HG03571 (cell line): Measurements from ENCODE around the gene ITGB5.

ENCODE experiments used
- ATAC-seq: cut with Tn5 transposase; IDR thresholded peaks from one replicate; pipeline ENCODE4 v1.9.1; 2021; ENCODE audit not compliant: unreplicated experiment

The ITGB5 gene, protein sequence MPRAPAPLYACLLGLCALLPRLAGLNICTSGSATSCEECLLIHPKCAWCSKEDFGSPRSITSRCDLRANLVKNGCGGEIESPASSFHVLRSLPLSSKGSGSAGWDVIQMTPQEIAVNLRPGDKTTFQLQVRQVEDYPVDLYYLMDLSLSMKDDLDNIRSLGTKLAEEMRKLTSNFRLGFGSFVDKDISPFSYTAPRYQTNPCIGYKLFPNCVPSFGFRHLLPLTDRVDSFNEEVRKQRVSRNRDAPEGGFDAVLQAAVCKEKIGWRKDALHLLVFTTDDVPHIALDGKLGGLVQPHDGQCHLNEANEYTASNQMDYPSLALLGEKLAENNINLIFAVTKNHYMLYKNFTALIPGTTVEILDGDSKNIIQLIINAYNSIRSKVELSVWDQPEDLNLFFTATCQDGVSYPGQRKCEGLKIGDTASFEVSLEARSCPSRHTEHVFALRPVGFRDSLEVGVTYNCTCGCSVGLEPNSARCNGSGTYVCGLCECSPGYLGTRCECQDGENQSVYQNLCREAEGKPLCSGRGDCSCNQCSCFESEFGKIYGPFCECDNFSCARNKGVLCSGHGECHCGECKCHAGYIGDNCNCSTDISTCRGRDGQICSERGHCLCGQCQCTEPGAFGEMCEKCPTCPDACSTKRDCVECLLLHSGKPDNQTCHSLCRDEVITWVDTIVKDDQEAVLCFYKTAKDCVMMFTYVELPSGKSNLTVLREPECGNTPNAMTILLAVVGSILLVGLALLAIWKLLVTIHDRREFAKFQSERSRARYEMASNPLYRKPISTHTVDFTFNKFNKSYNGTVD

DNA sequence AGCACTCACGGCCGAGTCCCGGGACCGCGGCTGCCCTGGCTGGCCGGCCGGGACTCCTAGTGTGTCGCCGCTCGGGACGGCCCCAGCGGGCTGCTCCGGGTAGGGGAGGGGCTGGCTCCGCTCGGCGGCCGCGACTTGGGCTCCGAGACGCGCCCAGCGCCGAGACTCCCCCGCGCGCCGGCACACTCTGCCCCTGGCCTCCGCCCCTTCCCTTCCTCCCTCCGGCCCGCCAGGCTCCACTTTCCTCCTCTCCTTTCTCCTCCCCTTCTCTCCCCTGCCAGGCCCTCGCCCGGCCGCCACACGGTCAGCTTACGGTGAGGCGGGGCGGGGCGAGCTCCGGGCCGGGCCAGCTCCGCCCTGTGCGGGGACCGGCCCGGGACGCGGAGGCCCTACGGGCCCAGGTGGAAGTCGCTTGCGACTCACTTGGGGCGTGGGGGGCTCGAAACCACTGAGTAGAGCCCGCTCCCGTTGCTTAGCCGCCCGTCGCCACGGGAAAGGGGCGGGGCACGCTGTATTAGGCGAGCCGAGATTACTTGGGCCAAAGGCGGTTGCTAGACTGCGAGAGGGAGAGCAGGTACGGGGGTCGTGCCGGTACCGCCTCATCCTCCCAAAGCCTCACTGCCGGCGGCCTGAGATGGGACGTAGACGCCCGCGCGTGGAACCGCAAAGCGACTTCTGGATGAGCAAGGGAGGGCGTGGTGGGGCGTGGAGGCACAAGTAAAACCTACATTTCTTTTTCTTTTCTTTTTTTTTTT, at the start of gene ITGB5:
ITGB5 (minus strand) TSS at position 189 of the 755 bp plus-strand sequence. CDS start 365 bp downstream, outside the sequence.
- no peak for ATAC-seq

DNA sequence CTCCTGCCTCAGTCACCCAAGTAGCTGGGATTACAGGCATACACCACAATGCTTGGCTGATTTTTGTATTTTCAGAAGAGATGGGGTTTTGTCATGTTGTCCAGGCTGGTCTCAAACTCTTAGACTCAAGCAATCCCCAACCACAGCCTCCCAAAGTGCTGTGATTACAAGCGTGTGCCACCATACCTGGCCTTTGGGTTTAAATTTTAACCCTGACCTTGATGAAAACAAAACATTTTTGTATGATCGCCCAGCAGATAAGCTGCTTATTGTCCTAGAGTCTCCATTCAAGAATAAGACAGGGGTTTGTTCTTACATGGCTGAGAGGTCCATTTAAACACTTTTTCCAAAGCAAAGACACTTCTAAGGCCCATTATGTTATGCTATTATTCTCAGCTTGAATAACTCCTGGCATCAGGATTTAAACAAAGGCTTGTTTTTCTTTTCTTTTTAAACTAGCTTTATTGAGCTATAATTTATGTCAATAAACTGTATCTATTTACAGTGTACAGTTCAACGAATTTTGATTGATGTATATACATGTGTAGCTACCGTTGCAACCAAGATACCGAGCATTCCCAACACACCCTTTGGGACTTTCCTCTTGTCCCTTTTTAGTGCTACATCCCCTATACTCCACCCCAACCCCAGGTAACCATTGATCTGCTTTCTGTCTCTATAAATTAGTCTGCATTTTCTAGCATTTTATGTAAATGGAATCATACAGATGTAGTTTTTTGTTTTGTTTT, 48.8 kb upstream of the ITGB5 start:
- no peak for ATAC-seq

DNA sequence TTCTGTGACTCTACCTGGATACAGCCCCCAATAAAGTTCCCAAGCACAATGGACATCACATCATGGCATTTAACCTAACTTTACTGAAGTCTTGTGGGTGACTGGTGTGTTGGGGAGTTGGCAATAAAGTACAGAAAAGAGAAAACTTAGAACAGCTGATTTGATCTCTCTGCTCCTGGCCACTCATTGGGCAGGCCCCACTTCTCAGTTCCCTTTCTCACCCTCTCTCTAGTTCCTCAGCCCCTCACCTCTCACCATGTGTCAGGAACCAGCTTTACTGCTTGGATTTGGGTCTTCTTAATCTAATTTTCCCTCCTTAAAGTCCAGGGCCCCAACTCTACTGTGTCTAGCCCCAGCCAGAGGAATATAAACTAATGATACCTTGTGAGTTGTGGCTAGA, 48.1 kb upstream of the ITGB5 start:
- no peak for ATAC-seq

DNA sequence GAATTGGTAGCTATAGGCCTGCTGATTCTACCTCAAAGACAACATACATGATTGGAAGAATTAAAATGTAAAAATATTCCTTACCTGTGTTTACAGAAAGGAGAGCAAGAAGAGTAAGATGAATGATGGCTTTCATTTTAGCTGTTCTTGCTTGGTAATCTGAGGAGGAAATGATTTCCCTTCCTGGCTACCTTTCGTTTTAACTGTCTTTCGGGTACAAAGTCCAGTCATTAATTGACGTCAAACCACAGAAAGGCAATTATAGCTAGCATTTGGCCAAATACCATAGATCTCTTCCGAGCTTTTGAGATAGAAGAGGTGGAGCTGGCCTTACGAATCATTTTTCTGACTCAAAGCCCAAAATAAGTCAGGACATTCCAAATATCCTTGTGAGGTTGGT, 47.4 kb upstream of the ITGB5 start, which contains the start of gene MUC13:
MUC13 (minus strand) TSS at position 175 of the 400 bp plus-strand sequence; CDS start at position 136, 39 bp downstream.
- ATAC-seq, result no peak

DNA sequence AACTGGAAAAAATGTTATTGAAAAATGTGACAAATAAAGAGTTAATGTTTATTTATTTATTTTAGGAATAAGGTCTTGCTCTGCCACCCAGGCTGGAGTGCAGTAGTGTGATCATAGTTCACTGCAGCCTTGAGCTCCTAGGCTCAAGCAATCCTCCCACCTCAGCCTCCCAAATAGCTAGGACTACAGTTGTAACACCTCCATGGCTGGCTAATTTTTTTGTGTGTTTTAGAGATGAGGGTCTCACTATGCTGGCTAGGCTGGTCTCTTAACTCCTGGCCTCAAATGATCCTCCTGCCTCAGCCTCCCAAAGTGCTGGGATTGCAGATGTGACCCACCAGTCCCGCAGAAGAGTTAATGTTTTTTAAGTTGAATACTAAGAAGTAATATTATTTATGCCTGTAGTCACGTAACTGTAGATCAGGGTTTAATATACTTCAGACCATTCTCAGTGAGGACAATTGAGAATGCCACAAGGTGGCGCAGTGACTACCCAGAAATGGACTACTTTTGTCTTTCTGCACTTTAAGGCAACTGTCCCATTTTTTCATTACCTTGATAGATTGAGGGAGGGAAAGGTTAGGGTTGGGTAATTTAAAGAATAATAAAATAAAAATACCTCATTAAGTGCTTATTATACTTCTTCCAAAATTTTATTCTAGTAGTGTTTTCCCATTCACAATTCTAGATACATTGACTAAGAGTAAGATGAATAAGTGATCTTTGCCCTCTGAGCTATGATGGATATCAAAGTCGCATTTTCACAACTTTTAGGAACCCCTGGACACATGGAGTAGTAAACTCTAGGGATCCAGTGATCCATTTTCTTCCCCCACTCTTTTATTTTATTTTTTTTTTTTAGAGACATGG, 41.4 kb upstream of the ITGB5 start:
- no peak for ATAC-seq

DNA sequence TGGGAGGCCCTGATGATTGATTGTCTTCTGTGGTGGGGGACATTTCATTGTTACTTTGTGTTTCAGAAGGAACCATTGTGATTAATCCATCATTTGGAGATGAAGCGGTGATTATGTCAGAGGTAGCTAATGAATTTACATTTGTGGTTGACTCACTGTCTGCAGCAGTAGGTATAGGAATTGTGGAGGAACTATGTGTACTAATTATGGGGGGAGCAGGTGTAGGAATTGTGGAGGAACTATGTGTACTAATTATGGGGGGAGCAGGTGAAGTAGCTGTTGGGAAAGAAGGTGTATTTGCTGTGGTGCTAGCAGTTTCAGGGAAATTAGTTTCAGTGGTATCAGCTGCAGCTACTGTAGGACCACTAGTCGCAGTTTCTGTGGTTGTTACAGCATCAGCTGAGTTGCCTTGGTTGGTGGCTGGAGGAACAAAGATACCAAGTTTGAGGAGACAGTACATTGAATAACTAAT, 40.4 kb upstream of the ITGB5 start:
- ATAC-seq, result peak; percentile 55

DNA sequence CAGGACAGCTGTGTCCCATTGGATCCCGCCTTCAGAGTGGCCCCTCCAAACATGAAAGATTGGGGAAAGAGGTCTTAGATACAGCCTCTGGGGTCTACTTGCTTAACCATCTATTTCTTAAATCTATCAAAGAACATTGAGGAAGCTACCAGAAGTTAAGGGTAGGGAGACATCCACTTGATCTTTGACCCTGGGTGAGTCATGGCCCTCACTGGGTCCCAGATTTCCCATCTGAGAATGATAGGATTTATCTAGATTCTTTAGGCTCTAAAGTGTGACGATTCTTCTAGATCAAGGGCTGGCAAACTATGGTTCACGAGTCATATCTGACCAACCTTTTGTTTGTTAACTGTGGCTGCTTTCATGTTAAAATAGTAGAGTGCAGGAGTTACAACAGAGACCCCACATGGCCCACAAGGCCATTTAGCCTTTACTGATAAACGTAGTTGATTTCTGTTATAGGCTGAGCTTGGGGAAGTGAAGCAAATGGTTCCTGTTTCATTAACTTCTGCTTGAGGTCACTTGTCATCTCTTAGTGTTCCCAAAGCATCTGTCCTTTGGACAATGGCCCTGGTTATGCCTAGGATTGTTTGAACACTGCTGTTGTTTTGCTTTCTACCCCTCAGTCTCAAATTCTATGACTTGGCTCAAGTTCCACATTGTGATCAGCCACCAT, 39.4 kb upstream of the ITGB5 start:
- no peak for ATAC-seq

DNA sequence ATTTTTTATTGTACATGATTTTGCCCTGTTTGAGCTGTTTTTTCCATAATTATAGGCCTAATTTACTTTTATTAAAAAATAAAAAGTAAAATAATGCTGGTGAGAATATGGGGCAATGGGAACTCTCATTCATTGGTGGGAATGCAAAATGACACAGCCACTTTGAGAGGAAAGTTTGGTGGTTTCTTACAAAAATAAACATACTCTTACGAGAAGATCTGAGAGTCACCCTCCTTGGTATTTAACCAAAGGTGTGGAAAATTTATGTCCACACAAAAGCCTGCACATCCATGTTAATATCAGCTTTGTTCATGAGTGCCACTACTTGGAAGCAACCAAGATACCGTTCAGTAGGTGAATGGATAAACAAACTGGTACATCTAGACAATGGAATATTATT, 37.6 kb upstream of the ITGB5 start:
- ATAC-seq, result no peak

DNA sequence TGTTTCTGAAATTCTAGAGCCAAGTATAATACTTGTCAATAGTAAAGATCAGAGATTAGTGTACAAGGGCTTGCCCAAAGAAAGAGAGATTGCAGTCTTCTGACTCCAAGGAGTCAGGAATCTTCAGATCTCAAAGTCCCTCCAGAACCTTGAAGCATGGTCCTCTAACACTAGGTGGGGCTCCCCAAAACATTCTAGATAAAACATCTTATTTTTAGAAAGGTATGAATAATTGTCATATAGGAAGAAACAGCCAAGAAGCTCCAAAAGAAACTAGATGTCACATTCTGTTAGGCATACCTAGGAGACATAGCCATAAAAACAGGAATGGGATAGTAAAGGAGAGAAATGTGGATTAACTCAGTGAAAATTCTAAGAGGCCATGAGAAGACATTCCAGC, 36.7 kb upstream of the ITGB5 start:
- ATAC-seq, result no peak

DNA sequence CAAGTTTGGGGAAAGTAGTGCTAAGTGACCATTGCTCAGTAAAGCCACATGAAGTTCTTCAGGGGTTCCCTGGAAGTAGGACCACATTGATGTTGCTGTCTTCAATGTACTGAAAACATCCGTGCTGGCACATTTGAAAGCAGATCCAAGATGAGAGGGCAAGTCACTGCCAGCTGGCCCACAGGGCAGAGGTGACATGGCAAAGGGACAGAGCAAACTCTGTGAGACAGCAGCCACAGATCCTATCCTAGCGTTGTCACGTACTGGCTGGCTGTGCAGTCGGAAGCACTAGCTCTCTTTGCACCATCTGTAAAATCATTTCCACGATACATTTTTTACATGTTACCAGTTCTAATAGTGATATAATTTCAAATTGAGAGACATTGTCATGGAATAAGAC, 33.6 kb upstream of the ITGB5 start:
- no peak for ATAC-seq

DNA sequence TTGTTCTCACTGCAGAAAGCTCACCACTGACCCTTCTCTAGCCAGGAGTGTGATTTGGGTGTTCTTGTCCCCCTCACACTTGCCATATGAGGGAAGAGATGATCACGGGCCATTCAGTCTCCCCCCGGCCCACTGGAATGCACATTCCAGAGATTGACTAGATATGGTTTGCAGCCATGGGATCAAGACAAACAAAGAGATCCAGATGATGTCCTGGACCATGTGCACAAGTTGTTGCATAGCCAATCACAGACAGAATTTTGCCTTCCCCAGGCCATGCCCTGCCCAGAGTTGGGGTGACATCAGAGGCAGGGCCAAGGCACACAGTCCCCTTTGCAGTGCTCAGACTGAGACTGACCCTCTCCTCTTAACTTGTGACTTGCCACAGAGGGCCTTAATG, 32.6 kb upstream of the ITGB5 start:
- ATAC-seq, result no peak

DNA sequence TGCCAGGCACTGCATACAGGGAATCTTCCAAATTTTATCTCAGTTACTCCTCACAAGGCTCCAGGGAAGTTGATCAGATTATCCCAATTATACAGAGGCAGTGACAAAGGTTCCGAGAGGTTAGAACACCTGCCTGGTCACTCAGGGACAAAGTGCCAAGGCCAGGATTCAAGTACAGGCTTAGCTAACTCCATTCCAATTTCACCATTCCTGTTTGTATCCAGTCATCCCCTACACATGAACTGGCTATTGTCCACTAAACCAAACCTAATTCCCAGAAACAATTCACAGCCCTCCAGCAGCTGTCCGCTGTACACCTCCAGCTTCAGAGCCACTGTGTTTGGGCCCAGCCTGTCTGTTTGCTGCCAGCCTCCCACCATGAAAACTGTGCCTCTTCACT, 31.4 kb upstream of the ITGB5 start:
- ATAC-seq, result no peak

DNA sequence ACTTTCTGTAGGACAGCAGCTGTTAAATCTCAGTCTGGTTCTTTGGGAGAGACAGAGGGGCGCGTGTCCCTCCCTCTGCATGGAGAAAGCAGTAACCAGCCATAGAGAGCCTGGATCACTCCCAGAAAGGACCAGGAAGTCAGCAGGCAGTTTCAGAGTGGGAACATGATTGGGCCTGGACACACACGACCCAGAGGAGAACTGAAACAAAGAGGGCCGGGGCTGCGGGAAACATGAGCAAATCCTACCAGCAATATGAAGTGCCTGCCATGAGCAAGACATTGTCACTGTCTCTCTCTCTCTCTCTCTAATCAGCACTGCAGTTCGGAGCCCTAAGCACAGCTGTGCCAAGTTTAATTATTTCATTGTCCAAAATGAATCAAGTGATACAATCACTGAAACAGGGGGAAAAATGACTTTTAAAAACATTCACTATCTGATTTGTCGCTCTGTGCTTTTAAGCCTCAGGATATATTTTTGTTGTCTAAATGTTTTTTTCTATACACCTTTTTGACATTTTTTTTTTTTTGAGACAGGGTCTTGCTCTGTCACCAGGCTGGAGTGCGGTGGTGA, 29.8 kb upstream of the ITGB5 start:
- no peak for ATAC-seq

DNA sequence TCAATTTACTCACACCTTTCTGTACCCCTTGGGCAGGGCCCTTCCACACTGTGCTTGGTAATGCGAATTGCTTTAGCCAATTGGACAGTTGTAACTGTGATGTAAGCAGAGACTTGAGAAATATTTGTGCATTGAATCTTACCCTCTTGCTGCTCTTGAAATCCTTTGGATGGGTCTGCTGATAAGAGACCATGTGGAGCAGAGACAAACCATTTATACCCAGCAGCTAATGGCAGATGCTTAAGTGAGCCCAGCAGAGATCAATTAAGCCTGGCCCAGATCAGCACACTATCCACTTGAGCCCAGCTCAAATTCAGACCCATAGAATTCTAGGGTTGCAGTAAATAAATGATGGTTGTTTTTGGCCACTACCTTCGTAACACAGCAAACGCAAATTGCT, 28.1 kb upstream of the ITGB5 start:
- no peak for ATAC-seq

DNA sequence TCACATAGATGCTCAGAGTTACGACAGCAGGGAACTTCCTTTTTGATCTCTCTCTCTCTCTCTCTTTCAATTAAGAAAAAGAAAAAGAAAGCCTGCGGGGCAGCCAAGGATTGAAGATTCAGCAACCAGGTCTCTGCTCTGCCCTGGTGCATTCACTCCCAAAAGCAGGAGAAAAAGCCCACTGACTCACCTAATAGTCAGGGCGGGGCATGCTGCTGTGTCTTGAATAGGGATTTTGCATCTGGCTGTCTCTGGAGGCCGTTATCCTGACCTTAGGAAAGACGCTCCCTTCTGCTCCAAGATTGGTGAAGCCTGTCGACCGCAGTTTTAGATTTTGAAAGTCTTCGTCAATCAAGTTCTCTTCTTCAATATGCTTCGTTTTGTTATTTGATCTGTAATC, 20.8 kb upstream of the ITGB5 start:
- ATAC-seq, result no peak

DNA sequence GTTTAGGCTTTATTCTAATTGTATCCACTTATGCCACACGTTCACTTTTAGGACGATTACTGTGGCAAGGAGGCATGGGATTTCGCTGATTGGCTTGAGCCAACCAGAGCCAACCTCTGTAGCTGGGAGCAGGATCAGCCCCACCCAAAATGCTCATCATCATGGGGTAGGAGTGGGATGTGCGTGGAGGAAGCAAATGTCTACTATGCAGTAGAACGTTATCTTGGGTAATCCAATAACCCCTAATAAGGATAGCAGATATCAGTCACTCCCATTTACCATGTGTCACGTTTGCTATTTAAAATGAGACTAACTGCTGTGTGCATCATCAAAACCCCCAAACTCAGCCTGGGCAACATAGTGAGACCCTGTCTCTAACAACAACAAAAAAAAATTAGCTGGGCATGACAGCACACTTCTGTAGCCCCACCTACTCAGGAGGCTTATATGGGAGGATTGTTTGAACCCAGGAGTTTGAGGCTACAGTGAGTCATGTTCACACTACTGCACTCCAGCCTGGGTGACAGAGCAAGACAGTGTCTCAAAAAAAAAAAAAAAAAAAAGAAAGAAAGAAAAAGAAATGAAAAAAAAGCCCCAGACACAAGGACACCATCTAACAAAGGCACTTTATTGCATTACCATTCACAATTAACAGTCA, 17.8 kb upstream of the ITGB5 start:
- ATAC-seq, result no peak

DNA sequence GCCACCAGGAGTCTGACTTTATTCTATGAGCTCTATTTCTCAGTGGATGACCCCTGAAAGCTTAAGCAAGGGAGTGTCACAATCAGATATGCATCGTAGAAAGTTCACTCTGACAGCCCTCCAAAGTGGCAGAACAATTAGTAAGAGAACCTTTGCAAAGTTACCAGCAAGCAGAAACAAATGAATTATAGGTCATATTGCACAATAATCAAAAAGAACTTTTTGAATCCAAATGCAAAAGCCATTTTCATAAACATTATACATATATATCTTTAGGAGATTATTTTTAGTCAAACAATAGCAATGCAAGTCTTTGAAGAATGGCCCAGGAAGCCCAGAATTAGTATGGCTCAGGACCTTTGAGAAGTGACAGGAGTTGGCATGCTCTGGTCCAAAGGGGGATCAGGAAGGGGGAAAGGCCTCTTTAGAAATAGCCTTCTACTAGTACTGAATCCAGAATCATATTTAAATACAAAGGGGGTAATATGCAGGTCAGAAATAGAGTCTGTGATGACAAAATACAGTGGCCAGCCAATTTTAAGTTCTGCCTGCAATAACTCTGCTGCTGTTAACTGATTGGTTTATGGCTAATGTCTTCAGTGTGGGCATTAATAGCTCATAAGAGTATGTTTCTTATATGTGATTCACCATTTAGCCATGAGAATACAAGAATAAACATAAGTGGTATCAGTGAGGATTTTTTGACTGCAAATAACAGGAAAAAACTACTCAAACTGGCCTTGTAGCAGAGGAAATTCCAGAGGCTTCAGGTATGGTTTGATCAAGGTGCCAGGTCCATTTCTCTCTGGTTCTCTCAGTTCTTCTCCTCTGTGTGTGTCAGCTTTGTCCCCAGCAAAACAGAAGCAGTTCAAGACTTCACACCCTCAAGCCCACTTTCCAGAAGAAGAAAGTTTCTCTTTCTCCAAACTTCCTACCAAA, 17.0 kb upstream of the ITGB5 start:
- ATAC-seq, result no peak
